ENCODE data around the gene FAM124A.
A peak's percentile ranks its signal among the peaks of the same experiment; 100 is the strongest.
"Not testable (repeated sequence)": the region's sequence is repeated elsewhere in the genome, so short reads cannot be mapped to it uniquely, and the experiment has no call there.

FAM124A gene

DNA sequence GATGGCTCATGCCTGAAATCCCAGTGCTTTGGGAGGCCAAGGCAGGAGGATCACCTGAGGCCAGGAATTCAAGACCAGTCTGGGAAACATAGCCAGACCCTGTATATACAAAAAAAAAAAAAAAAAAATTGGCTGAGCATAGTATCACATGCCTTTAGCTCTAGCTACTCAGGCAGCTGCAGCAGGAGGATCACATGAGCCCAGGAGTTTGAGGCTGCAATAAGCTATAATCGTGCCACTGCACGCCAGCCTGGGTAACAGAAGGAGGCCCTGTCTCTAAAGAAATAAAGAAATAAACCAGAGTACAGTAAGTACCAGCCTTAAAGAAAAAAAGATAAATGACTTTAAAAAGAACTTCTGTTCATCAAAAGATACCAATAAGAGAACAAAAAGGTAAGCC lies 52.9 kb downstream of the FAM124A start:
- no peak for DNase-seq

DNA sequence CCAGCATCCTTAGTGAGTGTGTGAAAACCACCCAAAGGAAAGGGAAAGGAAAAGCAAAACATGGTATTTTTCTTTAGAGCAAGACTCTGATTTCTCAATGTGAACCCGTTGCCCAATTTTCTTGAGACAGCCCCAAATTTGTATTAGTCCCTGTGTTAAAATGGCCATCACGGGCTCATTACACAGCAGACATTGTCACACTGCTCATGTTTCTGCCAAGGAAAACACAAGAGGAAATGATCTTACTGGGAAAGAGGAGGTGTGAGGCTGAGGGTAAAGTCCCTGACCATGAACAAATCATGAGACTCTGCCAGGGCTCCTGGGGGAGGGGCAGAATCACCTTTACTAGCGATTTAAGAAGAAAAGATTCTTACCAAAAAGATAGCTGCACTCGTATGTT lies 54.4 kb downstream of the FAM124A start:
- DNase-seq: peak in 1 of 2 donors; percentile 60

DNA sequence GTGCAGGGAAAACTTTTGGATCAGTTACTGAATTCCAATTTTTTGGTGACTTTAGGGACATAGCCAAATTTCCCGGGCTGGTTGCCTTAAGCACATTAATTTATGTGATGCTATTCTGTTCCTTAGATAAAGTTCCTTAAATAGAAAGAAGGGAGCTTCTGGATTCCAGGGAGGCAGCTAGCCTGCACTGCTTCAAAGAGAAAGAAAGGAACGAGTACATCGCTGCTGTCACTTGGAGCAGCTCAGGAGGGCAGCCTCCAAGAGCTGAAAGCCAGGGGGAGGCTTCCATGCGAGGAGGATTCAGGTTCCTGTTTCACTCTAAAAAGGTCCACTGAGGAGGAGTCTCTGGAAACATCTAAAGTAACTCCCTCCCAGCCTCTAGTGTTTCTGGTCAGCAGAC lies 55.7 kb downstream of the FAM124A start:
- no peak for DNase-seq

DNA sequence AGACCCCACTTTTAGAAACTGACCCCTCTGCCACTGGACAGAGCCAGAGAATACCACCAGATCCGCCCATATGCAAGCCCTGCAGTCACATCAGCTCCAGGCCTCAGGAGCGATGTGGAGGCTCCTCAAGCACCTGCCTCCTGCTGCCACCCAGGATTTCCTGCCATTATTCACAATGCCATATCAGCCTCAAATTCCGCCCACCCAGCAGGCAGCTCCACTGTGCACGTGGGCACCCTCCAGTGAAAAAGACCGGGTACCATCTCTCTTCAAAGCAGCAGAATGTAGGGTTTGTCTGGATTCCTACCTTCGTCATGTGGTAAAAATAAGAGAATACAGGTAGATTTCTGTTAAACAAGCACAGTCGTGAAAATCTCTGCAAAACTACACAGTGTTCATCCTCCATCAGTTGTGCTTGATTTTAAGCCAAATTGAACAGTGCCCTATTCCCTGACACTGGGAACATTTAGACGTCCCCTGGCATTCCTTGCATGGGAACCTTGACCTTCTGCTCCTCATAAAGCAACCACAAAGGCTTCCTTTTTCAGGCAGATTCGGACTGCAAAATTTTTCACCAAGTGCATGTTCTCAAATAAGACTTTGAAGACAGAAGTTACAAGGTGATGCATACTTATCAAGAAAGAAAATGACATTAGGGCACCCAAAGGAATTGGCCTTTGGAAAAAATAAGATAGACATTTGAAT lies 56.4 kb downstream of the FAM124A start:
- no peak for DNase-seq

DNA sequence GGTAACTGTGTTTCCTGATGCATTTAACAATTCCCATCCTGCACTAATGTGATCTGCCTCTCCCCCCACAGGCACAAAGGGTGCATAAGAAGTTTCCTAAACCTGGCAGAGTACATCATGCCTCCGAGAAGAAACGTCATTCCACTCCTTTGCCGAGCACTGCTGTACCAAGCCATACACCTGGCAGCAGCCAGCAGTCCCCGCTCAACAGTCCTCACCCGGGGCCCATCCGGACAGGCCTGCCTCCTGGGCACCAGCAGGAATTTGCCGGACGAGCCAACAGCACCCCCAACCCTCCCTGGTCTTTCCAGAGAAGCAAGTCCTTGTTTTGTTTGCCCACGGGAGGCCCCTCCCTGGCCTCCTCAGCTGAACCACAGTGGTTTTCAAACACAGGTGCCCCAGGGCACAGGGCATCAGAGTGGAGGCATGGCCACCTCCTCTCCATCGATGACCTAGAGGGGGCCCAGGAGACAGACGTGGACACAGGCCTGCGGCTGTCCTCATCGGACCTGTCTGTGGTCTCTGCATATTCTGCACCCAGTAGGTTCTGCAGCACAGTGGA lies 58.3 kb downstream of the FAM124A start:
- DNase-seq: no peak

DNA sequence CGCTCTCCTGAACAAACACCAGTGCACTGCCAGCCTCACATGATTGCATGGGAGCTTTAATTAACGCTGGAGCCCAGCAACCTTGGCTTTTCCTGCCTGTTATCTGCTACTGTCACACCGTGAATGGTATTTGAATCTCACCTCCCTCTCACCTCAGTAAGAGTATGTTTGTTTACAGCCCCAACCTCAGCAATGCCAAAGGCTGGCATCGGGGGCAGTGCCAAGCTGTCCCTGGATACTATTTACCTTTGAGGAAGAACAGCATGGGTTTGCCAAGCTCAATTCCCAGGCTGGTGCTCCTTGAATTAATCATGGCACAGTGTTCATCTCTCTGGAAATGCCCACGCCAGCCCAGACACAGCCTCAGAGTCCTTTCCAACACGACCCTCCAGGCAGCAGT lies 60.1 kb downstream of the FAM124A start:
- no peak for DNase-seq

DNA sequence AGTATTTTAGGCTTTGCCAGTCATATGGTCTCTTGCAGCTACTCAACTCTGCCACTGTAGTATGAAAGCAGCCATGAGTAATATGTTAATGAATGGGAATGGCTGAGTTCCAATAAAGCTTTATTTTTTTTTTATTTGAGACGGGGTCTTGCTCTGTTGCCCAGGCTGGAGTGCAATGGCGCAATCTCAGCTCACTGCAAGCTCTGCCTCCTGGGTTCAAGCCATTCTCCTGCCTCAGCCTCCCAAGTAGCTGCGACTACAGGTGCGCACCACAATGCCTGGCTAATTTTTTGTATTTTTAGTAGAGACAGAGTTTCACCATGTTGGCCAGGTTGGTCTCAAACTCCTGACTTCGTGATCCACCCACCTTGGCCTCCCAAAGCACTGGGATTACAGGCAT lies 60.7 kb downstream of the FAM124A start:
- not testable (repeated sequence) for DNase-seq

DNA sequence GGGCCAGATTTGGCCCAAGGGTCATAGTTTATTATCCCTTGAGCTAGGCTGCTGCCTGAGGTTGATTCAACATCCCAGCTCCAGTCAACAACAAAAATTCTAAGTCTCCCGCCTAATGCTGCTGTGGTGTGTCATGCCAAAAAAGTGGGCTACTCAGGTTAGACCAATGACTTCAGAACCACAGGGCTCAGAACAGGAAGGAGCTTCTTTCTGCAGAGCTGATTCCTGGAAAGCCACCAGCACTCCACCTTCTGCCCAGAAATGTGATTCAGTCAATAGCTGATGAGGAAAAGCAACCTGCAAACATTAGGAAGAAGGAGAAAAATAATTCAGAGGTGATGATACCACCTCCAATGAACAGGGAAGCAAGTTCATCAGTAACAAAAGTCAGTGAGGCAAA lies 61.2 kb downstream of the FAM124A start:
- no peak for DNase-seq

DNA sequence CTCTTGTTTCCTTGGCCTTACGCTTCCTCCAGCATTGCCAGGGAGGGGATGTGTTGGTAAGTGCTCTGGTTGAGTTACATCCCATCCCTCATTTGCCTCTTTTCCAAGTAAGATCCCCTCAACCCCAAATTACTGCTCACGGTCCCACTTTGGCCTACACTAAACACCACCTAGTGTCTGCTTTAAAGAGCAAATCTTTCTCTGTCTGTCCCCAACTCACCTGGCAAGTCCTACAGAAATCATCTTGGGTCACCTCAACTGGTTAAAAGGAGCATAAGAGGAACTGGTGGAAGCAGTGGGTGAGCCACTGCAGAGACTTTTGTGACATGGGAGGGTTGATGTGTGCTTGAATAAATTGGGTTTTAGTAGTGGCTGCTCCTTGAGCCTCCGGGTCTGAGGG lies 62.1 kb downstream of the FAM124A start:
- DNase-seq: no peak

DNA sequence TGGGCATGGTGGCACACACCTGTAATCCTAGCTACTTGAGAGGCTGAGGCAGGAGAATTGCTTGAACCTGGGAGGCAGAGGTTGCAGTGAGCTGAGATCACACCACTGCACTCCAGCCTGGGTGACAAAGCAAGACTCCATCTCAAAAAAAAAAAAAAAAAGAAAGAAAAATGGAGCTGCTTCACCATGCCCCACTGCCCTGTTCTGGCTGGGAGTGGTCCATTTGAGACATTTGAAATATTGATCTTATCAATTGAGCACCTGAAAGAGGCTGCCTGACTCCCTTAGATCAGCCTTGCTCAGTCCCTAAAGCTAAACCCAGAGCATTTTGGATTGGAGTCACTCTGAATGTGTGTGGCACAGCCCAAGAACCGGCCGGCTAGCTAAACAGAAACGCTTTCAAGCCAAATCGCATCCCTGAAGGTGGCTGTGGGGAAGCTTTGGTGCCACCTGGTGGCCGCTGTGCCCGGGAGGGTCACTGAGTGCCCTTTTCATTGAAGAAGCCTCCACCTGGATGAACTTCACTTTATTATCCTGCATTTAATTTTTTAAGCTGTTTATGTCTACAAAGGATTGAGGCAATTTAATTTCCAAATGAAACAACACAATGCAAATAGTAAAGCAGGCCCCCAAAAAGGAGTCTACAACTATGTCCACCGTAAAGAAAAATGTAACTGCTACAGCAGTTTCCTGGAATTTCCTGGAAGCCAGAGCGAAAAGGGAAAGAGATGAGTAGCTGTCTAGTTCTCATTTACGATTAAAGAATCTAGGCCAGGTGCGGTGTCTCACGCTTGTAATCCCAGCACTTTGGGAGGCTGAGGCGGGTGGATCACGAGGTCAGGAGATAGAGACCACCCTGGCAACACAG lies 64.2 kb downstream of the FAM124A start:
- DNase-seq: peak; percentile 78 to 83

DNA sequence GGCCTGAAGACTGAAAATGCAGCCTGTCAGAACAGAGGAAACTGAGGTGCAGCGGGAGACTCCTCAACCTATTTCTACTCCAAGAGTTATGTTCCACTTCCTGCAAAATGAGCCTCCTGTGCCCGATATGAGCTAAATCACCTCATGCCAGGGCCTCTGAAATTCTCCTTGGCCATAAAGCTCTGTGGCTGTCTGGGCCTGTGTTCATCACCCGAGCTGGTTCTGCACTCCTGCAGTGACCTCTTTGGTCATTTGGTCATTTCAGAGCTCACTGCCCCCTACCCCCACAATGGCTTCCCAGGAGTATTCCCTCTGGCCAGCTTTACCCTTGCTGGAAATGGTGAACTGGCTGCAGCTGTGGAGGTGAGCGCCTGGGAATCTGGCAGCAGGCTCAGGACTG lies 65.6 kb downstream of the FAM124A start:
- DNase-seq: no peak

DNA sequence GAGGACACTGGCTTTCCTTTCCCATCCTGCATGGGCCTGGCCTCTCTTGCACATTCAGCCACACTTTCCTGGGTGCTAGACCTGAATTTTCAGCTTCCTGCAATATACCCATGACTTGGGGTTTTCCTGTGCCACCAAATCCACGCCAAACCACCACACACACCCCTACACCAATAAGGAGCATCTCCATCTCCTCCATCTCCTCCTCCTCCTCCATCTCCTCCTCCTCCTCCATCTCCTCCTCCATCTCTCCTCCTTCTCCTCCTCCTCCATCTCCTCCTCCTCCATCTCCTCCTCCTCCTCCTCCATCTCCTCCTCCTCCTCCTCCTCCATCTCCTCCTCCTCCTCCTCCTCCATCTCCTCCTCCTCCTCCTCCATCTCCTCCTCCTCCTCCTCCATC lies 66.1 kb downstream of the FAM124A start:
- DNase-seq: not testable (repeated sequence)

DNA sequence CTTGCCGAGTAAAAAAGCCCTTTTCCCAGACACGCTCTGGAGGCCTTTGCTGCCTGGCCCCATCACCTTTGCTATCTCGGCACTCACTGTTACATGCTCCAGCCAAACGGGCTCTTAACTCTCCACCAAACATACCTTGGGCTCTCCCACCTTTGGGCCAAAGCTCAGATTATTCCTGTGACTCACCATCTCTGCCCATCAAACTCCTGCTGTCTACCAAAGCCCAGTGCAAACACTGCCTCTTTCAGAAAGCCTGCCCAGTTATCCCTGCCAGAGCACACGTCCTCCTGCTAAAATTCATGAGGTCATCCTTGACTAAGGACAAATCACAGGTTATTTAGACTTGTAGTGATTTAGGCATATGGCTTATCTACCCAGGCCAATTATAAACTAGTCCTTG lies 69.1 kb downstream of the FAM124A start:
- no peak for DNase-seq

DNA sequence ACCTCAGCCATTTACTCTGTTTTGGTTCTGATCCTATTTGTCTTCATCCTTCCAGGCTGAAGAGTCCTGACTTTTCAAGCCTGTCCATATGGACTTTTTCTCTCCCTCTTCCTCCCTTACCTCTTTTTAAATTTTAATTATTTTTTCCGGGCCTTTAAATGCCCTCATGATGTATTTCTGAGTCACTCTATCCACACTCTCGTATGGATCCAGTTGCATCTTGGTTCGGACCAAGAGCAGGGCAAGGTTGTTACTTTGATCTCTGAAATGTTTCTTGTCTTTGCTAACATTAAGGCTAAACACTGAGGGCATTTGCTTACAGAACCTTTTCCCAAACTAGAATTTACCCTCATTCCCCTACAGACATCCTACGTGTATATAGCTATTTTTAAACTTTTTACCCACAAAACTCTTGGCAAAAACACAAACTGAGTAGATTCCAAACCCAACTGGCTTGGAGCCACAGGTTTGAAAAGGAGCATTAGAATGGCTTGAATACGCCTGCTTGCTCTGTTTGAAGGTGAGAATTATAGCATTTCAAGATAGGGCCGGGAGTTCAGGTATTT lies 69.9 kb downstream of the FAM124A start:
- DNase-seq: no peak

DNA sequence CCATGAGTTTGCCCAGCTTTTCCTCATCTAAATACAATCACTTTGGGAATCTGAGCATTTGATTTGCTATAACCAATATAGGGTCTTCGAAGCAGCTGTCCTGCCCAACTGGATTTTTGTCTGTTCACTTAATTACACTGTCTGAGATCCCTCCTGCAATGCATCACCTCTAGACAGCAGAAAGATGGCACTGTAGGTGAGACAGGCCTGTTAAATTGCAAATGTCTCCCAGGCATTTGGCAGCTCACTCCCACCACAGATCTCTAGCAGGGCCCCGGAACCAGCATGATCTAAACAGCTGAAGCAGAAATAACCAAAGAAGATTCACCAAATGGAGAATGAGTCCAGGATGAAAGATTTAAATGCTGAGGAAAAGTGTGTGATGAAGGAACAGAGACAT lies 75.4 kb downstream of the FAM124A start:
- DNase-seq: no peak

DNA sequence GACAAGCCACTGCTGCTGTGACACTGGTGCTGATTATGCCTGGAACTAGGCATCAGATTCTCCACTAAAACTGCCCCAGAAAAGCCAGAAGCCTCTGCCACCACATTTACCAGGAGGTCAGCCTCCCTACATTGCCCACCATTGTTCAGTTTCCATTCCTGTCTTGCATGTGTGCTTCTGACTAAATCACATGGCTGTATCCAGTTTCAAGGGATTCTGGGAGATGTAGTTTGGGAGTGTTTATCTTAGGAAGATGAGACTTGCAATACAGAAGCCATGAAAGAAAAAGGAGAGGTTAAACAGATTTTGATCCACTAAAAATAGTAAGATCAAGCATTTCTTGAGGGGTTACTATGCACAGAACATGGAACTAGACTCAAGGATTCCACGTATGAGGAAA lies 76.6 kb downstream of the FAM124A start:
- no peak for DNase-seq

DNA sequence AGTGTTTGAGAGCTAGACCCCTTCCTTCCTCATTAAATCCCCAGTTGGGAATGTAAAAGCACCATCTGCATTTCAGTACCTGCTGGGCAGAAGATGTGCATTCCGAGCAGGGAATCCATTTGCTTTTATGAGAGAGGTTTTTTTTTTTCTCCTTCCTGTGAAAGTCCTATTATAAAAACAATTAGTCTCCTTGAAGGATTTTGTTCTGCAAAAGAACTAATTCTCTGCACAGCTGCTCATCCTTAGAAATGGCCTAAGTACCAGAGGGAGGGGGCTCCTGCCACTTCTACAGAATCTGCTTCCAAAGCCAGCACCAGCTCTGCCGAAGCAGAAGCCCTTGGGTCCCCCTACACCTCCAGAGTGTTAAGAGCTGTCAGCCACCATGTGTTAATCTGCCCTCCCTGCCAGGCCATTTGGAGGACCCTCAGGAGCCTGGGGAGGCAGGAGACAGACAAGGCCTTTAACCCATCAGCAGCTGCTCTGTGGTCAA lies 80.9 kb downstream of the FAM124A start:
- DNase-seq: no peak

DNA sequence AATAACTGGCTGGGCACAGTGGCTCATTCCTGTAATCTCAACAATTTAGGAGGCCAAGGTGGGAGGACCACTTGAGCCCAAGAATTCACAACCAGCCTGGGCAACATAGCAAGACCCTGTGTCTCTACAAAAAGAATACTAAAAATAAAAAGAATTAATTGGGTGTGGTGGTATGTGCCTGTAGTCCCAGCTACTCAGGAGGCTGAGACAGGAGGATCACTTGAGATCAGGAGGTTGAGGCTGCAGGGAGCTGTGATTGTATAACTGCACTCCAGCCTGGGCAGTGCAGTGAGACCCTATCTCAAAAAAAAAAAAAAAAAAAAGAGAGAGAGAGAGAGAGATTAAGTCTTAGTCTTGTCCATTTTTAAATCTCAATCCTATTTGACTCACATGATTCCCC lies 81.7 kb downstream of the FAM124A start:
- DNase-seq: no peak

DNA sequence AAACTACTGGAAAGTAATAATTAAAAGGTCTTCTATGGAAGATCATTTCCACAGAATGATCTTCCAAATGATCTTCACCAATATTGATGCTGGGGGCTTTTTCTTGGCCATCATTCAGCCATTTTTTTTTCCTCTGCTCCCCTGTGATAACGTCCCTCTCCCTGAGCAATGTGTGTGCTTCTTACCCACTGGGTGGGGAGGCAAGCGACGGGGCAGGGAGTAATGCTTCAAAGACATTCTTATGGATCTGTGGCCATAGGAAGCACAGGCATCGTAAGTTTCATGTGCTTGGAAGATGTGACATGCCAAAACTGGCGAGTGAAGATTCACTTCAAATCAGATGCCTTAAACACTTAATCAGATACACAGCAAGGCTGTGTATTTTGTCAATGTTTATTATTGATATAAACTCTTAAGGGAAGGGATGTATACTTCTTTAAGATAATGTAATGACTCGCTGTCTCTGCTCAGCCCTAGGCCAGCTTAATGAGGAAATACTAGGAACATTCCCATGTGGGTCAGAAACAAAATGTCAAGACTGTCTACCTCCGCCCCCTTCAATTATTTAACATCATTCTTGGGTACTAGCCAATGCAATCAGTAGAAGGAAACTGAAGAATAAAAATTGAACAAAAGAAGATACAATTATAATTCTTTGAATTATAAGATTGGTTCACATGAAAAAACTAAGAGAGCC lies 83.2 kb downstream of the FAM124A start:
- DNase-seq: peak in 1 of 2 donors; percentile 15

DNA sequence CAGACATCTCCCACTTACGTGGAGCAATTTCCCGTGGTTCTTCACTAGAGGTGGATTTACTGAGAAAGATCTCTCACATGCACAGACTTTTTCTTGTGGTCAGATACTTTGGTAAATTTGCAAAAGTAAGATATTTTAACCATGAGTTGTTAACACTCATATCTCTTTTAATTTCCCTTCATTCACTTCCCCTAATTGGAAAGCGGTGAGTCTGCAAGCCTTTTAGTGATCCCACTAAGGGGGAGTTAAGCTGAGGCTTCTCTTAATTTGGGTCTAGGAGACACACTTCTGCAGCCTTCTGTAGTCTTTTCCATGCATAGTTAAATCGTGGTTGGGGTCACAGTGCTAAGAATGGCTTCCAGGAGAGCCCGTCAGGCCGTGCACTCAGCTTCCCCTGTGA lies 86.6 kb downstream of the FAM124A start:
- no peak for DNase-seq

DNA sequence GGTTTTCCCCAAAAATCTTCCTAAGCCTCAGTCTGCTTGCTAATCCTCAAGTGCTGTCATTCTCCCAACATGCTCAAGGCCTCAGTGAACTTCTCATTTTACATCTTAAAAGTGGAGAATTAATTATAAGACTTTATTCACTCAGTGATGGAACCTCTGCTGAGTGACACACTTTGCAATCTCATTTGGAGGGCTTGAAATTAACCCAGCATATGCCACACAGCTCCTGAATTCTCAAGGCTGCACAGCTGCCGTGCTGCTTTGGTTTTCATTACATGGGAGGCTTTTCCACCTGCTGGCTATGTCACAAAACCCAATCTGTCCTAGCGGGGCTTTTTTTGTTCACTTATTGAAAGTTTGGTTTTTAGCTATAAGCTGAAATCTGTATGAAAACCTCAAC lies 89.0 kb downstream of the FAM124A start:
- DNase-seq: no peak

DNA sequence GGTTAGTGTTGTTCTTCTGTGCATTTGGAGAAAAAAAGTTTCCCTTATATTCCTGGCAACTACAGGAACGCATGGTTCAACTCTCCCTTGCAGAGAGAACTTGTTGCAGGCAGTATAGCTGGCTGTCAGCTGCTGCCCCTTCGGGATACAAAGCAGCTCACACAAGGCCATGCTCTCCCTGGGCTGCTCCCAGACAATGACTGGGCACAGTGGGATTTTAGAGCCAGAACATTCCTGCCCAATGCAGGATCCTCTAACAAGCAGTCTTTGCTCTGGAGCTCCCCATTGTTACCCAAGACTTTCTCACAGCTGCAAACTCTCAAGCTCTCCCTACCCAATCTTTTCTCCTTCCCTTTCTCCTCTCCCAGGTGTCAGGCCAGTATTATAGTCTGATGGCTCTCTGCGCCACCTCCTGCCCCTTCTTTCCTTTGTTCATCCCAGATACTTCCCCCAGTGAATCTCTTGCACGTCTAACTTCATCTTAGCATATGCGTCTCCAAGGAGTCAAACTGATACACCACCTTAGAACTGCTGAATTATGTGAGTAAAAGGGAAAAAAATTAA lies 89.8 kb downstream of the FAM124A start:
- no peak for DNase-seq
